ENCODE measurements around the gene TFB1M.
"Not testable (repeated sequence)": the region's sequence is repeated elsewhere in the genome, so short reads cannot be mapped to it uniquely, and the experiment has no call there.

The TFB1M gene

DNA sequence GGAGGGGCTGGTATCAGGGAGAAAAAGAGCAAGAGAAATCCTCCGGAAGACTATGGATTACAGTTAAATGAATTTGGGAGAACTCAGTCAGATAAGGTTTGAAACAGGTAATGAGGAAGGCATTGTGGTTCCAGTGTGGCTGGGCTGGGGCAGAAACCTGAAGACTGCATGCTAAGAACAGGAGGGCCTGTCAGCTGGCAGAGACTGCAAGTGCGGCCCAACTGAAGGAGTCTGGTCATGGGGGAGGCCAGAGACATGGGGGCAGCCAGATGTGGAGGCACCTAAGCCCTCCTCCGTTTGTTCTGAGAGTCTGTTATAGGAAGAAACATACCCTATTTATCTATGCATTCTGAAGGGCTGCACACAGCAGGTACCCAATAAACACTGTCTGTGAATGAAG is 16.6 kb downstream of the TFB1M start:
- FAIRE-seq: no peak

DNA sequence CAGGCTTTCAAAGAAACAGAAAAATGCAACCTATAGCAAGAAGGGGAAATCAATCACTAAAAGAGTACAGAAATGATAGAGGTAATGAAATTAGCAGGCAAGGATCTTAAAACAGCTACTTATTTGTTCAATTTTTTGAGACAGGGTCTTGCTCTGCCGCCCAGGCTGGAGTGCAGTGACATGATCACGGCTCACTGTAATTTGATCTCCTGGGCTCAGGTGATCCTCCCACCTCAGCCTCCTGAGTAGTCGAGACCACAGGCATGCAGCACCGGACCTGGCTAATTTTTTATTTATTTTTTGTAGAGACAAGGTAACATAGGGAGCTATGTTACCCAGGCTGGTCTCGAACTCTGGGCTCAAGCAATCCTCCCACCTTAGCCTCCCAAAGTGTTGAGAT is 21.6 kb downstream of the TFB1M start:
- no peak for FAIRE-seq

DNA sequence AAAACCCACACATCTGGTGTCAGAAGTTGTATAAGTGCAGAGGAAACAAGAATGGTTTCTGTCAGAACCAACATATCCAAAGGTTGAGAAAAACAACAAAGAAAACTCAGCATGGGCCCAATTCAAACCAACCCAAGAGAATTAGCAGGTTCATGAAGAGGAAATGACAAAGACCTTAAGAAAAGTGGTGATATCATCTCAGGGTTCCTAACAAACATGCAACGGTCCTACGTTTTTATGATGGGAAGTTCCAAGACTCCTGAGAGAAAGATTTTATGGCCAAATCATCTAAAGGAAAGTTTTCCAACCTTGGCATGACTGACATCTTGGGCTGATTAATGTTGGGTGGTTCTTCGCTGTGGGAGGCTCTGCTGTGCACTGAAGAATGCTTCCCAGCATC is 23.0 kb downstream of the TFB1M start:
- no peak for FAIRE-seq

DNA sequence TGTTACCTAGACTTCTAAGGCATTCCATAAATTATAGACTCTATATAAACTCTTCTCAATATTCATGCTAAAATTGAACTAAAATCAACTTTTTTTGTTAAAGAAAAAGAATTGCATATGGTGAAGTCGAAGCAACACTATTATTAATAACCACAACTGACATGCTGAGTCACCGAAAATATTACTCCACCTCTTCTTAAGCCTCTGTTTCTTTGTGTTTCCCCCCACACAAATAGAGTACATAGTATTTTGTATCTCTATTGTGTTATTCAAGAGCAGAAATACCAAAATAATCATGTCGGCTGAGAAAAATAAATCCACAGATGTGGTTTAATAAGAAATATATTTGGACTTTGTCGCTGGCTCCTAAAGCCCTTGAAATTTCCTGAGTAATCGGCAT is 23.8 kb downstream of the TFB1M start:
- no peak for FAIRE-seq

DNA sequence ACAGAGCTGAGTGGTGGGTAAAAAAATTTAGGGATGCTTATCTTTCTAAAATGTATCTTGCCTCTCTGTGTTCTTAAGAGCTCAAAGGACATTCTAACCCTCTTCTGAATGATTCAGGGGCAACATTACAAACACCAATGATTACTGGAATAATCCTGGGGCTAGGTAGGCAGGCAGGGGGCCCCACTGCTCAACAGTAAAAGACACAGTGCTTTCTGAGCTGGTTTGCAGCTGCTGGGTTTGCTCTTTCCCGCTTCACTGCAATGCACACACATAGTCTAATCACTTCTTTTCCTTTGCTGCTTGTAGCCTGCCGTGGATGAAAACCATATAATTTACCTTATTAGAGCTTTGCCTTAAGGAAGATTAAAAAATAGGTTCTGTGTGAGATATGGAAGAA is 26.5 kb downstream of the TFB1M start:
- no peak for FAIRE-seq

DNA sequence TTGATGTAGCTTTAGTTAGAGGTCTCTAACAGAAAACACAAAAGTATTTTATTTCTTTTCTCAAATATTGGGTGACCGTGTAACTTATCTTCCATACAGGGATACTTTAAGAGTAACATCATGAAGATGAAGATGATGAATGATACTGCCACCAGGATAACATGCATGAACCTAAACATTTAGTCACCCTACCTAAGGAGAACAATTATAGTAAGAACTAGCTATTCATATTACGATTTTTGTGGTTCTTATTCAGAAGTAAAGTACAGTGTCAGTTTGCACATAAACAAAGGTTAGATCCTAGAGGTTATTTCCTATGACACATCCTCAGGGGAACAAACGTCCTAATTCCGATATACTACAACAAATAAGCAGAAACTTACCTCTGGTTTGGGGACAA is 29.5 kb downstream of the TFB1M start:
- no peak for FAIRE-seq

DNA sequence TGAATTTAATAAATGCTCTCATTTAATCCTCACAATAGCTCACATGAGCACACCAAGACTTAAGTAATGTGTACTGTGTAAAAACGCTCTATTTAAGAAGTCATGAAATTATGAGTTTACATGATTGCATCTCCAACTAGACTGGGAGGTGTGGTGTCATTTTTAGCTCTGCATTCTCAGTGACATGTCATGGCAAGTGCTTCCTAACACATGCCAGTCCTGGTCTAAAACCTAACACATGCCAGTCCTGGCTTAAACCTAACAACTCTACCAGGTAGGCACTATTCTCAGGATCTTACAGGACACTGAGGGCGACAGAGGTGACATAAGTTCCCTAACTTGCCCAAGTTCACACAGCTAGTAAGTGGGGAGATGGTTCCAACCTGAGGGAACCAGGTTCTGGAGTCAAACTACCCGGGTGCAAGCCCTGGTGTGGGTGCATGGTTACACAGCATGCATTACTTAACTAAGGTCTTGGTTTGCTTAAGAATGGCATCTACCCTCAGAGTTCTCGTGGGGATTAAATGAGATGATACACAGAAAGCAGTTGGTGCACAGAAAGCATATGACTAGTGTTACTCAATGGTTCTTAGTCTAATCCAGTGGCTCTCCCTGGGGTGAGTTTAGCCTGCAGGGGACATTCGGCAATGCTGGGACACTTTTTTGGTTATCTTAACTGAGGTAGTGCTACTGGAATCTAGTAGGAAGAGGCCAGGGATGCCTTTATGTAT is 35.8 kb downstream of the TFB1M start:
- FAIRE-seq: no peak

DNA sequence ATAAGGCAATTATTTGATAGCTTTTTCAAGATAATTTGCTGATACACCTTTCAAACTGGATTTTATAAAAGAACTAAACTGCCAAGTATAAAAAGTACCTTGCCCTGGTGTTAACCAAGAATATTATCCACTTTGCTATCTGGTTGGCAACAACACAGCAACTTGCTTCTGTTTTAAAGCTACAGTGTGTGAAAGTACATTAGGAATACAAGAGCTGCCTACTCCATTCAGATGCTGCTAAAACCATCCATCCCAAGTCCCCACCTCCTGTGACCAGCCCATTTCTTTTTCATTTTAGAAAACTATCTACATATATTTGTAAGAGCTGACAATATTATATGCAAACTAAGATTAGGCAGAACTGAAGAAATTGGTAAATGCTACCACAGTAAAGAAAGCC is 37.6 kb downstream of the TFB1M start:
- no peak for FAIRE-seq

DNA sequence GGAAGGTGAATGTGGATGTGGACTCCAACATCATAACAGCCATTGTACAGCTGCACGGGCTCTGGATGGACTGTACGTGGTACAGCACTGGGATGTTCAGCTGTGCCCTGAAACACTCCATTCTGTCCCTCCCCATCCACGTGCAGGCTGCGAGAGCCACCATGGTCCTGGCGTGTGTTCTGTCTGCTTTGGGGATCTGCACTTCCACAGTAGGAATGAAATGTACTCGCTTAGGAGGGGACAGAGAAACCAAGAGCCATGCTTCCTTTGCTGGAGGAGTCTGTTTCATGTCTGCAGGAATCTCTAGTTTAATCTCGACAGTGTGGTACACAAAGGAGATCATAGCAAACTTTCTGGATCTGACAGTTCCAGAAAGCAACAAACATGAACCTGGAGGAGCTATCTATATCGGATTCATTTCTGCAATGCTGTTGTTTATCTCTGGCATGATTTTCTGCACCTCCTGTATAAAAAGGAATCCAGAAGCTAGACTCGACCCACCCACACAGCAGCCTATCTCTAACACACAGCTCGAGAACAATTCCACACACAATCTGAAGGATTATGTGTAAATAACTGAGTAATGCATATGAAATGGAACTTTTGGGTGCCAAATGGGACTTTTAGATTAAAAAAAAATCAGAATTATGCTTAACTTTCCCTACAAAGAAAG is 38.3 kb downstream of the TFB1M start:
- FAIRE-seq: no peak

DNA sequence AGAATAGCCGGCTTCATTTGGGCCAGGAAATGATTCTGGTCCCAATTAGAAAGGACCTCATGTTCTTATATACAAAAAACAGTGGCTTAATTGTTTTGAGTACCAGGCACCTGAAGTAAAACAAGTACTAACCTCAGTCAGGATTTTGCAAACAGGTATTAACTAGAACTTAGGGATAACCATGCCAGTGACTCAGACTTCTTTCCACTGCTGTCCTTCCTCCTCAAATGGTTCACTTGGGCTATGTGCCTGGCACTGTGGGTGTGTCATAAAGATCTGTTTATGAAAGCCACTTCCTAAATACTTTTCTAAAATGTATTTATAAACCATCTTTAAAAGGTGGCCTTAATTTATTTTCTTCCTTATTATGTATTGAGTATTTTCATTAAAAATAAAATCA is 39.8 kb downstream of the TFB1M start:
- FAIRE-seq: no peak

DNA sequence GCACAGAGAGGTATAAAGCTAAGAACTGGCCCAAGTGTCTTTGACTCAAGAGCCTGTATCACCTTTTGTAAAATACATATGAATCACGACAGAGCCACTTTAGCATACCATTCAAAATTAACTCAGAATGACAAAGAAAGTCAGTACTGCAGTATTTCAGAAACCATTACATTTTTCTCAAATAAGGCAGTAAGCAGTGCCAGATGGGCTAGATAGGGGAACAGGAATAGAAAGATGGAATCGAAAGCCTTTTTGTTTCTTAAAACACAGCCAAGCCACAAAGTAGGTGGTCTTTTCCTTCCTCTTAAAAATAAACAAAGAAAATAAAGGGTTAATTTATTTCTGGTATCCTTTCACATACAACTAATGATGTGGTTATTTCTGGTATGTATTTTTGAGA is 40.2 kb downstream of the TFB1M start:
- FAIRE-seq: no peak

DNA sequence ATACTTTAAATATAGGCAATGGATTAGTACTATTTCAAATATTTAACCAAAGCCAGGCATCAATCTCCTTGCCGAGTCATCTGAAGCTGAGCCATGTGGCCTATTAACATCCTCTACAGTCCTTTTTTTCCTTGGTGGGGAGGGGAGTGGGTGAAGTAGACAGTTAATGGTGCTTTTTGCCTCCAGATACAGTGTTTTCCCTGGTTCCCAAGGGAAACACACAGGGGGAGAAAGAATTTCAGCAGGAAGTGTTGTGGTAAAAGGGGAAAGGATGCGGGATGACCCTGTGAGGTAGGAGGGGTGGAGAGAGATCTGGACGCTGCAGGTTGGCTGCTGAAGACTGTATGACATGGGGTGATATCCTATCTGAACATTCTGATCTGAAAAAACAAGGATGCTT is 40.9 kb downstream of the TFB1M start:
- peak; percentile 92 for FAIRE-seq

DNA sequence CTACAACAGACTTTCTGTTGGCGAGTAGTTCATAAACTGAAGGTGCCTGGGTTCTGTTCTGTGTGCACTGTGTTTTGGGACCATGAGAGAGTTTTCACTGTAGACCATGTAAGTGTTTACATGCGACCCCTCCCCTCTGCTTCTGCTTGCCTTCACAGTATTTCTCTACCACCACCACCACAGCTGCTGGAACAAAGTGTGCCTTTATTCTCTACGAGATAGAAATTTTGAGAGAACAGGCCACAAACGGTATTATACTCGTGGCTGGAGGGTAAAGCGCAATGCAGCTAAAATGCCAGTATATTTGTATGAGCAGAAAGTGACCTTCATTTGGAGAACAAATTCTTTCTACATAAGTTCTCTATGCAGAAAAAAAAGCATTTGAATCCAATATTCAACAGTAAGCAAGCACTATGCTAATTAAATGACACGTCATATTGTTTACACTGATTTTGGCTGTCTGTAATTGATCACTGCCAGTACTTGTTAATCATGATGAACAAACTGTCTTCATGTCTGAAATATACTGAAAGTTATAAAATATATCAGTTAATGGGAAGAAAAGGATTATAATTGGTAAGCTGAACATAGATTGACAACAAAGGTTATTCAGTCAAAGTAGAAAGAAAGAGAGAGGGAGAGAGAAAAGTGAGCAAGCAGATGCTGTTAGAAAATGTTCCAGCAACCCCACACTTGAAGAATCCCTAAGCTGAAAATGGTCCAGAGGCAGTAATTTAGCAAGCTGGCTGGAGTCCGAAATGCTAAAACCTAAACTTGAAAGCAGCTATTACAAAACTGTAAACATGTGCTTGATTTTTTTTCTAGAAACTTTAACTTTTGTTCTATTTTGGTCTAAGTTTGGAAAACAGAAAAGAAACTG is 41.7 kb downstream of the TFB1M start:
- FAIRE-seq: no peak

DNA sequence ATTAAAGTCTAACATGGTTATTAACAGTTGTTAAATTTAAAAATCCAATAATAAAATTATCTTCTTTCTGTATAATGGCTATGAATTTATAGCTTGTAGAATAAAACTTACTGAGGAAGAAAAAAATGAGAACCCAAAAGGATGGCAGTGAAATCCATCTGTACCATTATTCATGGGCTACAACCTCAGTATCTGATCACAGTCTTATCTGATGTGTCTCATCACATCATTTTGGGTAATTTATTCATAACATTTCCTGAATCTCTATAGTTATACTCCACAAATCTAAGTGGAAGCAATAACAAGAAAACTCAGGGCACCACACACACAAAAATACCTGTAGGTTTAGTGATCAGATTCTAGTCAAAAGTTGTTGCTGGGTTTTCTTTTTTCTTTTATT is 43.1 kb downstream of the TFB1M start:
- no peak for FAIRE-seq

DNA sequence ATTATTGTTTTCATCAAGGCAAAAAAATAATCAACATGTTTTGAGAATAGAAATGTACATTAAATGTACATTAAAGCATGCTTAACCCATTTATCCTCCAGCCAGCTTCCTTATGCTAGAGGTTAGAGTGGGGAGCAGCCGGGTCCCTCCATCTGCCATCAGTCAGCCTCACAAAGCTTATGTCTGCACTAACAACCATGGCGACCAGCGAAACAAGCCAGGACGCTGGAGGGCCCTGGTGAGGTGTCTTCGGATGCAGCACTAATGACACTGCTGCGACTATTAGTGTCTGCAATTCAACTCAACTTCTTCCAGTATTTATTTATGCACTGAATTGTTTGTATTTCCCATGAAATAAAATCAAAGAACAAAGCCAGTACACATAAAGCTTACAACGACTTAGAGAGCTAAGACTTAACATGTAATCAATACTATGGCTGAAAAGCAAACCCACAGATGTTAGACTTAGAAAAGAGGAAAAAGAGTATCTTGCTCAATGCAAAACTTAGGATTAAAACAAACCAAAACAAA is 43.7 kb downstream of the TFB1M start:
- no peak for FAIRE-seq

DNA sequence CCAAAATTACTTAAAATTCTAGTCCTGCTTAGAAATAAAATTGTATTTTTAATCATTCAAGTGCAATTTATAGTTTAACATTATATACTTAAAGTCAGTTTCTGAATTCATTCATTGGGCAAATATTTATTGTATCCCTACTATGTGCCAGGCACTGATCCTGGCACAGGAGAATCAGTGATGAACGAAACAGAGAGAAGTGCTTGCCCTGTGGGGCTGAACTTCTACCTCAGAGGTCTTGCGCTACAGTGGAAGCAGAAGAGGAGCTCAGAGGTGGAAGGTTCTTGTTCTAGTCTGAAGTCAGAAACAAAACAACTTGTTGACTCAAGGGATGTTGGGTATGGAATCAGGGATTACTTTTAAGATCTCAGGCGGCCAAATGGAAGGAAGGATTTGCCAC is 44.5 kb downstream of the TFB1M start:
- no peak for FAIRE-seq

DNA sequence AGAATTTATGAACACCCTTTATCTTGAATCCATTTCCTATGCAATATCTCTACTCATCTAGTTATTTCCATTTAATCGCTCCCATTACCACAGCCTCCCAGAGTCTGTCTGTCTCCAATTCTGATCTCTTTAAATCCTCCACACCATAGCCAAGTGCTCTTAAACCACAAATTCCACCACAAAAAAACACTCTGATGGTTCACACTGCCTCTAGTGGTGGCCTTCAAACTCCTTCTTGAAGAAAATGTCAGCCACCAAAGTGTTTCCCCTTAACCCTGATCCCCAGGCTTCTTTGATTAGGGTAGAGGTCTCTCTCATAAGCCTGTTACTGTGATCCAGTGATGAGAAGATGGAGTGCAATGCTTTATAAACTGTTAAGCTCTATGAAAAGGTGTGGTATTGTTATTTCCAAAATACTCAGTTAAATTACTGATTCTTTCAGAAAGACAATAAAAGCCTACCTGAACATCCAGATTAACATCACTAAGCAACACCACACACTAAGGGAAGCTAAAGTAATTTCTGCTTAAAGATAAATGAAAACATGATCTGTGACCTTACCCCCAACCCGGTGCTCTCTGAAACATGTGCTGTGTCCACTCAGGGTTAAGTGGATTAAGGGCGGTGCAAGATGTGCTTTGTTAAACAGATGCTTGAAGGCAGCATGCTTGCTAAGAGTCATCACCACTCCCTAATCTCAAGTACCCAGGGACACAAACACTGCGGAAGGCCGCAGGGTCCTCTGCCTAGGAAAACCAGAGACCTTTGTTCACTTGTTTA is 46.0 kb downstream of the TFB1M start:
- FAIRE-seq: not testable (repeated sequence)

DNA sequence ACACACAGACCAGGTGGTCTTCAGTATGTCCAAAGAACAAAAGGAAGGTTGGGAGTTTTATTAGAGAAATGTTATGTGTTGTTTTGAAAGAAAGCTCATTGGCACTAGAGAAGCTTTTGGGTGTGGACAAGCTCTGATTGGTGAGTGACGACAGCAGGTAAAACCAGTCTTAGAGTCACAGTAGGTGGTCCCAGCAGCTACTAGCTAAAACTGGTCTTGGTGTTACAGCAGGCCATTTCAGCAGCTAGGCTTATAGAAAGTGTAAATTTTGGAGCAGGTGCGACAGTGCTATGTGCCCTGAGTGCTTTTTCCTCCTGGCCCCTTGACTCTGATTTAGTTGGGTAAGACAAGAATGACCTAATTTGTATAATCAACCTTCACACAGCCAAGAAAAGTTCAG is 46.9 kb downstream of the TFB1M start:
- FAIRE-seq: no peak

DNA sequence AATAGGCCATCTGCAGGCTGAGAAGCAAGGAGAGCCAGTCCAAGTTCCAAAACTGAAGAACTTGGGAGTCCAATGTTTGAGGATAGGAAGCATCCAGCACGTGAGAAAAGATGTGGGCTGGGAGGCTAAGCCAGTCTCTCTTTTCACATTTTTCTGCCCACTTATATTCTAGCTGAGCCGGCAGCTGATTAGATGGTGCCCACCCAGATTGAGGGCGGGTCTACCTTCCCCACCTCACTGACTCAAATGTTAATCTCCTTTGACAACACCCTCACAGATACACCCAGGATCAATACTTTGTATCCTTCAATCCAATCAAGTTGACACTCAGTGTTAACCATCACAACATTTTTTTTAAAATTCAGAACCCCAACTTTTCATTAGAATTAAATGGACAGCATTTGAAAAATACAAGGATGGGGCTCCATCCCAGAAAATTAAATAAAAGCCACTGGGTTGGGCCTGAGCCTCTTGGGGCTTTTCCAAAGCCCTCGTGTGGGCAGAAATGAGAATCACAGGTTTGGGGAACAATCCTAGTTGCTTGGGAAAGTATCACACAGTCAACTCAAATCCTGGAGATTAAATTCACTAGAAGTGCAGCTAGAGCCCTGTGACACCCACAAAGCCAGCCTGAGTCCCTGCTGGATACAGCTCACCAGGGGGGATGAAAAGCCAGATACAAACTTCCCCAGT is 48.3 kb downstream of the TFB1M start:
- no peak for FAIRE-seq

DNA sequence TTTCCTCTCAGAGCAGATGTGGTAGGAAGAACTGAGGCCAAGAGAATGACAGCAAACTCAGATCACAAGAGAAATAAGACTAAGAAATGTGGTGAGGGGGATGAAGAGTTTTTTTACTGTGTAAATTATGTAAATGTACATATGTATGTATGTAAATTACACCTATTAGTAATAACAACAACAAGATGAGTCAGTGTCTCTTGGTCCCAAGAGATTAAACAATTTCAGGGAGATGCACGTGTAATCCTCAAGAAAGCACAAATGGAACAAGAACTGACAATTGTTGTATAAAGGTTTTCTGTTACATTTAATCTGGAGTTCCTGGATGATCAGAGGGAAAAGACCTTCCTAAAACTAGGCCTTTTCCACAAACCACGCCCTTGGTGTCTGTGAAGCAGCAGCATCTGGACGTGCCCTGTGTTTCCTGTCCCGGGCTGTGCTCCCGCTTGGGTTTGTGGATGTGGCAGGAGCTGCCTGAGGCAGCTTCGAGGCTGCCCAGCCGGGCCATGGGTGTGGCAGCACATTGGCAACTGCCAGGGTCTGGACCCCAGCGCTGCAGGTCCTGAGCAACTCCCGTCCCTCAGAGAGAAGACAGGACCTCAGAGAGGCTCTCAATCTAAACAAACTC is 49.5 kb downstream of the TFB1M start:
- FAIRE-seq: no peak

DNA sequence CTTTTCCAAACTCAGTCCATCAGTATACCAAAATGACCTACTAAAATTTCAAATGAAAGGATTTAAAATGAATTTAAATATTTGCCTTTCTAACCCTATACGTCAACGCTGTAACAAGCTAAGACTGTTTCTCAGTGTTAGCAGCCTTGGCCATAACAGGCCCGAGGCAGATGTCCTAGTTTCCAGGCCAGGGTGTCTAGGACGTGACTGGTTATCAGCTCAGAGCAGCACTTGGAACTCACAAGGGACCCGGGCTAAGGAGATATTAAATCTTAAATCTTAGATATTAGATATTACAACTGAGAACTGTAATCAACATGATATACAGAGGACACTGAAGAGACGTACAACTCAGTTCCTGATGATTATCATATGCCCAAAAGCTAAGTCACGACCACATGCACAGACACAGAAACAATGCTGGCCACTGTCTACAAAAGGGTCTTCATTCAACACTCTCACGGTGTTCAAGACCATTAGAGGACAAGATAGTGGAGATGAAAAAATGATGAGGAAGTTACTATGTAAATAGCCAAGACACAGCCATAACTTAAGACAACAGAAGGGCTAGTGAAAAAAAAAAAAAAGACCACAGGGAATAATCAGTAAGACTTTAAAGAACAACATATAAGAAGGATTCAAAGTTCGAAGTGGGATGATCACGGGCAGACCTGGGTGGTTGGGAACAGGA is 50.8 kb downstream of the TFB1M start, which contains the start of gene CLDN20:
TSS of gene CLDN20 (plus strand) at position 641 of the 691 bp plus-strand sequence. CDS start 11,707 bp downstream, outside the sequence.
- no peak for FAIRE-seq
